Panc1 (cell line): ENCODE results near the gene GH2. TPM values are rescaled to one million over a fixed set of nuclear protein-coding genes. Genes with fewer than 3 reads are reported as not detected.
"Not testable (repeated sequence)": the region's sequence is repeated elsewhere in the genome, so short reads cannot be mapped to it uniquely, and the experiment has no call there.

ENCODE experiments used
- ATAC-seq: fragments of 200-7000 bp; cut with Tn5 transposase; 2 replicates; pipeline ENCODE4 v1.9.1; 2020; ENCODE audit warnings: mild to moderate bottlenecking, moderate library complexity
- BruUV-seq: library from RNA; stranded (reverse); fragments of 400-500 nt; replicated peaks from 2 replicates; lab custom pipeline; 2021; lab: Mats Ljungman, UMichigan
- CTCF ChIA-PET: fragments of 300-600 bp; sonication (Branson Sonifier 250); formaldehyde crosslinking; loops from one replicate; lab custom pipeline; 2022; ENCODE audit warnings: antibody characterized with exemption; lab: Charles Lee
- POLR2A ChIA-PET: fragments of 300-600 bp; sonication (Branson Sonifier 250); formaldehyde crosslinking; loops from one replicate; lab custom pipeline; 2022; ENCODE audit warnings: antibody characterized with exemption; lab: Charles Lee
- DNase-seq: peaks from one replicate; pipeline ENCODE4 v3.0.0-alpha.2; 2010; ENCODE audit warnings: low read depth, low spot score
- H3K27ac ChIP-seq: 2 replicates; pipeline ENCODE4 v1.5.1; 2011; ENCODE audit warnings: mild to moderate bottlenecking, low read length, inconsistent platforms
- H3K27me3 ChIP-seq: fragments of 200-500 bp; sonication (Bioruptor generic); 2 replicates; pipeline ENCODE4 v1.6.0; 2014; ENCODE audit warnings: low read length, inconsistent platforms; ENCODE audit not compliant: control insufficient read depth, insufficient read depth
- H3K36me3 ChIP-seq: fragments of 200-500 bp; sonication (Bioruptor generic); 2 replicates; pipeline ENCODE4 v1.5.1; 2014; ENCODE audit warnings: inconsistent platforms, mild to moderate bottlenecking, low read length, moderate library complexity; ENCODE audit not compliant: control insufficient read depth, insufficient read depth
- H3K4me1 ChIP-seq: 2 replicates; pipeline ENCODE4 v1.5.1; 2011; ENCODE audit warnings: inconsistent platforms, mild to moderate bottlenecking, low read length, moderate library complexity; ENCODE audit not compliant: control insufficient read depth, insufficient read depth
- H3K4me3 ChIP-seq, 2 experiments: 2 replicates each; pipeline ENCODE4 v1.5.1; 2011 to 2012; ENCODE audit warnings: low read depth in 2 of 2, low read length in 2 of 2, mild to moderate bottlenecking in 2 of 2, inconsistent platforms in 1 of 2, moderate library complexity in 1 of 2
- H3K9me3 ChIP-seq: fragments of 200-500 bp; sonication (Bioruptor generic); 2 replicates; pipeline ENCODE4 v1.5.1; 2014; ENCODE audit warnings: low read depth, mild to moderate bottlenecking, inconsistent platforms, low read length, moderate library complexity; ENCODE audit not compliant: control insufficient read depth, insufficient read depth
- POLR2AphosphoS5 ChIP-seq: IDR thresholded peaks from 2 replicates; pipeline ENCODE4 v1.6.1; 2012; ENCODE audit warnings: mild to moderate bottlenecking, low read depth, low read length, moderate library complexity
- REST ChIP-seq, 2 experiments: IDR thresholded peaks; 2 replicates each; pipeline ENCODE4 v1.6.1; 2011 to 2012; ENCODE audit warnings: low read depth in 2 of 2, control low read depth in 1 of 2, low read length in 1 of 2, mild to moderate bottlenecking in 1 of 2, moderate library complexity in 1 of 2; ENCODE audit not compliant: insufficient read depth in 1 of 2
- SIN3A ChIP-seq: IDR thresholded peaks from 2 replicates; pipeline ENCODE4 v1.6.1; 2012; ENCODE audit warnings: low read depth, mild to moderate bottlenecking, low read length, moderate library complexity, borderline replicate concordance; ENCODE audit not compliant: insufficient read depth
- TCF7L2 ChIP-seq: IDR thresholded peaks from 2 replicates; pipeline ENCODE4 v1.6.1; 2011; ENCODE audit warnings: mild to moderate bottlenecking, low read depth, low read length, inconsistent platforms
- in situ Hi-C: cut with HindIII; loops from 2 replicates; pipeline ENCODE4 v1.10.0; 2016; ENCODE audit warnings: low sequenced_read_pairs, low pct_unique_long_range_greater_than_20kb
- intact Hi-C: fragments of 100-400 bp; cut with micrococcal nuclease; formaldehyde crosslinking; loops from one replicate; pipeline ENCODE4 v1.10.0; 2022; ENCODE audit not compliant: unreplicated experiment
- total RNA-seq: library from RNA; stranded (reverse); gene quantifications from one replicate; pipeline ENCODE4 v1.2.1, GENCODE V29; 2021; ENCODE audit not compliant: unreplicated experiment
- TF ChIP-seq, protein P1 (sequence below): fragments of 450-650 bp; IDR thresholded peaks from 2 replicates; pipeline ENCODE4 v1.5.1; 2017; ENCODE audit warnings: mild to moderate bottlenecking

Gene GH2
- total RNA-seq, 1 experiment from 2014 or later, result not detected

GRCh38 chr17:63926164-63926563, 44.4 kb upstream of the GH2 start:
- in situ Hi-C loops (no loop called here), intact Hi-C loops (no loop called here)
- H3K27me3 ChIP-seq, result no peaks in the 10 kb centered on the region
- ChIA-PET CTCF (no interaction called here), POLR2A (no interaction called here)
- TF ChIP-seq, protein P1, sequence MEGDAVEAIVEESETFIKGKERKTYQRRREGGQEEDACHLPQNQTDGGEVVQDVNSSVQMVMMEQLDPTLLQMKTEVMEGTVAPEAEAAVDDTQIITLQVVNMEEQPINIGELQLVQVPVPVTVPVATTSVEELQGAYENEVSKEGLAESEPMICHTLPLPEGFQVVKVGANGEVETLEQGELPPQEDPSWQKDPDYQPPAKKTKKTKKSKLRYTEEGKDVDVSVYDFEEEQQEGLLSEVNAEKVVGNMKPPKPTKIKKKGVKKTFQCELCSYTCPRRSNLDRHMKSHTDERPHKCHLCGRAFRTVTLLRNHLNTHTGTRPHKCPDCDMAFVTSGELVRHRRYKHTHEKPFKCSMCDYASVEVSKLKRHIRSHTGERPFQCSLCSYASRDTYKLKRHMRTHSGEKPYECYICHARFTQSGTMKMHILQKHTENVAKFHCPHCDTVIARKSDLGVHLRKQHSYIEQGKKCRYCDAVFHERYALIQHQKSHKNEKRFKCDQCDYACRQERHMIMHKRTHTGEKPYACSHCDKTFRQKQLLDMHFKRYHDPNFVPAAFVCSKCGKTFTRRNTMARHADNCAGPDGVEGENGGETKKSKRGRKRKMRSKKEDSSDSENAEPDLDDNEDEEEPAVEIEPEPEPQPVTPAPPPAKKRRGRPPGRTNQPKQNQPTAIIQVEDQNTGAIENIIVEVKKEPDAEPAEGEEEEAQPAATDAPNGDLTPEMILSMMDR, result no peak
- TF ChIP-seq TCF7L2 (no peak), REST (IDR thresholded peaks at IDR 0.05; ENCODE audit: insufficient read depth in 1 of 2, low read depth in 2 of 2, low read length in 1 of 2) (no peak), SIN3A (no peak), POLR2AphosphoS5 (no peak)
- no peak overlapping the region for H3K4me3 ChIP-seq
- no peak for DNase-seq
- H3K36me3 ChIP-seq, result no peaks in the 10 kb centered on the region
- H3K9me3 ChIP-seq, result no peaks in the 10 kb centered on the region
- H3K27ac ChIP-seq, result no peak overlapping the region
- ATAC-seq, result no peak
- H3K4me1 ChIP-seq, result no peaks in the 10 kb centered on the region
- BruUV-seq, result no TSS peak

GRCh38 chr17:63925615-63926014, 43.9 kb upstream of the GH2 start:
- H3K4me1 ChIP-seq, result no peaks in the 10 kb centered on the region
- no peak overlapping the region for H3K27ac ChIP-seq
- H3K9me3 ChIP-seq, result no peaks in the 10 kb centered on the region
- DNase-seq (no peak), ATAC-seq (no peak)
- no peaks in the 10 kb centered on the region for H3K27me3 ChIP-seq
- TF ChIP-seq SIN3A (no peak), TCF7L2 (no peak), POLR2AphosphoS5 (no peak), REST (IDR thresholded peaks at IDR 0.05; ENCODE audit: insufficient read depth in 1 of 2, low read depth in 2 of 2, low read length in 1 of 2) (no peak)
- TF ChIP-seq, protein P1, result no peak
- H3K36me3 ChIP-seq, result no peaks in the 10 kb centered on the region
- ChIA-PET CTCF (no interaction called here), POLR2A (no interaction called here)
- BruUV-seq, result no TSS peak
- in situ Hi-C loops (no loop called here), intact Hi-C loops (no loop called here)
- no peak overlapping the region for H3K4me3 ChIP-seq

- H3K27ac ChIP-seq, ATAC-seq, POLR2A ChIA-PET, H3K36me3 ChIP-seq, intact Hi-C loops, in situ Hi-C loops, H3K4me1 ChIP-seq, DNase-seq, H3K27me3 ChIP-seq, H3K4me3 ChIP-seq, H3K9me3 ChIP-seq, BruUV-seq: not testable (repeated sequence)
- CTCF ChIA-PET, result interaction anchor here (0.6 kb wide), 1 partner anchor 10 kb away, joined by 4 read pairs; the partner anchor contains the start of gene CD79B
Observed at GRCh38 chr17:63922402-63922801, 40.7 kb upstream of the GH2 start.

DNA sequence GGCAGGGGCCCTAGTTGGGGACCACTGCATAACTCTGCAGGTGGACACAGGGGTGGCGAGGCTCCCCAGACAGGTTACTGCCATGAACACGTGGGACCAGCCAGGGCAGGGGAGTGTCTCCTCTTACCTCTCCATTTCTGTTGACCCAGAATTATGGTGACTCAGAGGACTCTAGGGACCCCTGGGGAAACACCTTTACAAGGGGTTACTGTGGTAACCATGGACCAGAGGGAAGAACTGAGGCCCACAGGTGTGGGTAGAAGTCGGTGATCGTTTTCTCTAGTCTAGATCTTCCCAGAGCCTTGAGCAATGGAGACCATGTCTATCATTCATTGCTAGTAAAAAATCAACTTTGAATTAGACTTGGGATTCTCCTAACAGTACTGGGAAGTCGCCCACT, 39.0 kb upstream of the GH2 start:
- H3K27ac ChIP-seq, in situ Hi-C loops, intact Hi-C loops, H3K4me1 ChIP-seq, DNase-seq, ATAC-seq, H3K9me3 ChIP-seq, H3K4me3 ChIP-seq, H3K27me3 ChIP-seq, H3K36me3 ChIP-seq, BruUV-seq, POLR2A ChIA-PET: not testable (repeated sequence)
- CTCF ChIA-PET, result interaction anchor here (0.7 kb wide), 1 partner anchor 811 kb away, joined by 7 read pairs; no protein-coding TSS in a partner anchor
